ENCODE data around the gene ZSCAN23. TPM values are rescaled to one million over a fixed set of nuclear protein-coding genes. Genes with fewer than 3 reads are reported as not detected.

ZSCAN23 gene
- total and polyA plus RNA-seq, 9 of the 15 experiments (the other 6 are each of a cell fraction or from before 2014, with no cell fraction given), result 0.05 to 0.29 (median 0.21) TPM; not detected in 1

DNA sequence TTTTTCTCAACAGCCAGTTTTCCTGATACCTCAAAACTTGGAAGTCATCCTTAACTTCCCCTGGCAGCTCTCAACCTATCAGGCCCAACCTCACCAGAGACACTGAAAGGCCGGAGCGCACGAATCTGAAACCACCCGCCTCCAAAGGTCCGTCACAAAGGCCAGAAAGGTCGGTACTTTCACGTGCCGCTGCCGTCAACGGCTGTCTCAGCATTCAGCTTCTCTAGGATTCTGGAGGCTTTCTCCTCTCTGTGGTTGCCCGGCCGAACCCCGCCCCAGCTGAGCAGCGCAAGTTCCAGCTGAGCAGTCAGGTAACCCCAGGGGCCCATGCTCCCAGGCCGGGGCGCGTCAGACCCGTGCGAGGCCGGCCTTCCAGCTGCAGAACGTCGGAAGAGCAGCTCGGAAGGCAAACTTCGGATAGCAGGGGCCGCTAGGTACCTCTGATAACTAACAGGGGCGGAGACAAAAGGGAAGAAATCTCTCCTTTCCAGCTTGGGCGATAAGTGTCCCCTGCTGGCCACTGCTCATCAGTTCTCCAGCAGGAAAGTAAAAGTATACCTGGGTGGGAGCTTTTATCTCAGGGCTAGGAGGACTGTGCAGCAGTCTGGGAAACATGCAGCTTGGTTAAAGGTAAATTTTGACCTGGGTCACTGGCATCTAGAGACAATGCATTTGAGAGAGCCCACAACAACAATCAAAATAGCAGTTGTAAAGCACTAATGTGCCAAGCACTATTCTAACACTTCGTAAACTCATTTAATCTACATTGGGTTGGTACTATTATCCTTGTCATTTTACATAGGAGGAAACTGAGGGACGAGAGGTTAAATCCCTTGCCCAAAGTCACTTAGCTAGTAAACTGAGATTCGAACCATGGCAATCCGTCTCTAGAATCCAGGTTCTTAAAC is 59.8 kb downstream of the ZSCAN23 start (continued):
- peak; percentile 77; the same call in 1 of the 2 replicates for TF ChIP-seq CTBP1 (IDR thresholded peaks at IDR 0.05; ENCODE audit: borderline replicate concordance)
- no peak for TF ChIP-seq BRD4 (IDR thresholded peaks at IDR 0.05)
- TF ChIP-seq, protein P1, sequence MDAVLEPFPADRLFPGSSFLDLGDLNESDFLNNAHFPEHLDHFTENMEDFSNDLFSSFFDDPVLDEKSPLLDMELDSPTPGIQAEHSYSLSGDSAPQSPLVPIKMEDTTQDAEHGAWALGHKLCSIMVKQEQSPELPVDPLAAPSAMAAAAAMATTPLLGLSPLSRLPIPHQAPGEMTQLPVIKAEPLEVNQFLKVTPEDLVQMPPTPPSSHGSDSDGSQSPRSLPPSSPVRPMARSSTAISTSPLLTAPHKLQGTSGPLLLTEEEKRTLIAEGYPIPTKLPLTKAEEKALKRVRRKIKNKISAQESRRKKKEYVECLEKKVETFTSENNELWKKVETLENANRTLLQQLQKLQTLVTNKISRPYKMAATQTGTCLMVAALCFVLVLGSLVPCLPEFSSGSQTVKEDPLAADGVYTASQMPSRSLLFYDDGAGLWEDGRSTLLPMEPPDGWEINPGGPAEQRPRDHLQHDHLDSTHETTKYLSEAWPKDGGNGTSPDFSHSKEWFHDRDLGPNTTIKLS (IDR thresholded peaks at IDR 0.05; ENCODE audit: borderline replicate concordance, low read depth), result peak; percentile 68; the same call in 1 of the 2 replicates
- TF ChIP-seq ARID1B (IDR thresholded peaks at IDR 0.05), result peak; percentile 57
- no peak for TF ChIP-seq ZNF347 (CRISPR knock-in tag; IDR thresholded peaks at IDR 0.05; ENCODE audit: low read depth)
- TF ChIP-seq ZNF318 (IDR thresholded peaks at IDR 0.05; ENCODE audit: borderline replicate concordance in 1 of 2, low read depth in 1 of 2), result peak in 1 of 2 experiments; percentile 71; a peak in 2 of 4 replicates
- TF ChIP-seq CBX1 (IDR thresholded peaks at IDR 0.05; ENCODE audit: low read depth), result peak; percentile 86
- peak in 1 of 2 experiments; percentile 51; a peak in 1 of 4 replicates for TF ChIP-seq HDAC1 (IDR thresholded peaks at IDR 0.05)
- TF ChIP-seq SAFB2 (IDR thresholded peaks at IDR 0.05; ENCODE audit: borderline replicate concordance, low read depth, low read length, severe bottlenecking), result no peak
- peak; percentile 43; the same call in 1 of the 2 replicates for TF ChIP-seq PHF21A (IDR thresholded peaks at IDR 0.05; ENCODE audit: borderline replicate concordance, low read depth)
- TF ChIP-seq RBFOX2 (IDR thresholded peaks at IDR 0.05; ENCODE audit: low read depth, low read length), result peak; percentile 57
- peak; percentile 49 for TF ChIP-seq RBM39 (optimal IDR thresholded peaks at IDR 0.05; ENCODE audit: low read depth, low read length)
- TF ChIP-seq DACH1 (IDR thresholded peaks at IDR 0.05; ENCODE audit: partially characterized antibody), result peak; percentile 85
- TF ChIP-seq NFATC3 (IDR thresholded peaks at IDR 0.05), result no peak
- no peak for TF ChIP-seq ZFP1 (CRISPR knock-in tag; IDR thresholded peaks at IDR 0.05)
- peak; percentile 77 for TF ChIP-seq SNIP1 (IDR thresholded peaks at IDR 0.05; ENCODE audit: low read depth)
- peak; percentile 66 for TF ChIP-seq TBP (optimal IDR thresholded peaks at IDR 0.05; ENCODE audit: low read depth, low read length)
- TF ChIP-seq GTF2A2 (tag; IDR thresholded peaks at IDR 0.05), result no peak
- peak; percentile 62; the same call in 1 of the 2 replicates for TF ChIP-seq ADNP (tag; IDR thresholded peaks at IDR 0.05)
